Esophagus squamous epithelium (tissue), 5 donors: ENCODE measurements around the gene ZNF256. TPM values are rescaled to one million over a fixed set of nuclear protein-coding genes. Genes with fewer than 3 reads are reported as not detected.

ENCODE experiments used
- DNase-seq: peaks from one replicate; lab custom pipeline; 2025; lab: John Stamatoyannopoulos, UW
- H3K27ac ChIP-seq, 4 donors: fragments of 200-600 bp; sonication (generic); one replicate each; pipeline ENCODE4 v1.5.1; 2016 to 2019; ENCODE audit warnings: mild to moderate bottlenecking in 1 of 4
- H3K27me3 ChIP-seq, 4 donors: fragments of 200-600 bp; sonication (generic); 1 replicate in 3 of 4; 2 replicates in 1 of 4; pipeline versions ENCODE4 v1.5.1 to v1.6.0; 2017 to 2021; ENCODE audit warnings: antibody characterized with exemption in 1 of 4
- H3K36me3 ChIP-seq, 3 donors: fragments of 200-600 bp; sonication (generic); one replicate each; pipeline ENCODE4 v1.5.1; 2016 to 2019
- H3K4me1 ChIP-seq, 3 donors: fragments of 200-600 bp; sonication (generic); one replicate each; pipeline ENCODE4 v1.5.1; 2017 to 2019
- H3K4me3 ChIP-seq, 4 donors: fragments of 200-600 bp; sonication (generic); 1 replicate in 3 of 4; 2 replicates in 1 of 4; pipeline ENCODE4 v1.5.1; 2016 to 2019; ENCODE audit warnings: mild to moderate bottlenecking in 2 of 4, moderate library complexity in 1 of 4
- H3K9me3 ChIP-seq, 3 donors: fragments of 200-600 bp; sonication (generic); one replicate each; pipeline ENCODE4 v1.5.1; 2016 to 2019
- CTCF ChIP-seq, 6 experiments: fragments of 450-650 bp in 4 of 6; fragments of 200-600 bp in 2 of 6; sonication (generic) in 2 of 6; IDR thresholded peaks; one replicate each; pipeline ENCODE4 v1.5.1; 2016 to 2019; ENCODE audit warnings: antibody characterized with exemption in 6 of 6, mild to moderate bottlenecking in 4 of 6, moderate library complexity in 4 of 6
- POLR2A ChIP-seq, 4 donors: fragments of 450-650 bp; IDR thresholded peaks; one replicate each; pipeline ENCODE4 v1.6.1; 2017; ENCODE audit warnings: antibody characterized with exemption in 4 of 4, mild to moderate bottlenecking in 4 of 4, moderate library complexity in 3 of 4
- WGBS, 2 donors: methylation state at CpG; one replicate each; pipeline ENCODE4 v1.1.5; 2018; 5-methylcytosine and 5-hydroxymethylcytosine counted together
- intact Hi-C: fragments of 100-400 bp; cut with DNase I; formaldehyde crosslinking; loops from one replicate; pipeline ENCODE4 v1.15.0; 2022
- total RNA-seq, 4 donors: library from RNA; depleted of rRNA; stranded (reverse); fragments of >200 nt; gene quantifications; one replicate each; pipeline ENCODE4 v1.1.0, GENCODE V29; 2016
- donor health status: DM: yes; HTN: yes; CAD: no.

The ZNF256 gene
- 1 to 10 TPM; 1.7 to 6.3 (median 2.4) TPM for total RNA-seq

GRCh38 chr19:57947419-57948134, at the start of gene ZNF256:
Gene ZNF256 (minus strand): TSS chr19:57947706. CDS start chr19:57947474, 232 bp downstream.
- peak within 1 kb of the TSS; percentile 78 to 90 (median 87) for H3K27ac ChIP-seq
- H3K27me3 ChIP-seq, result no peaks in the 10 kb centered on the region
- 20 to 39% methylated on average over 11 to 15 of the region's 54 CpGs for WGBS, 2 donors
- peak; percentile 60 for DNase-seq
- TF ChIP-seq POLR2A (IDR thresholded peaks at IDR 0.05) (peak in 1 of 4 donors; percentile 12), CTCF (IDR thresholded peaks at IDR 0.05) (peak; percentile 40 to 82 (median 59))
- H3K4me1 ChIP-seq, result peaks cover 6 to 21% (median 9%) of the 10 kb centered on the region in 3 donors
- intact Hi-C loops, result no loop called here
- H3K9me3 ChIP-seq, result peaks cover 0 to 49% (median 23%) of the 10 kb centered on the region in 3 donors
- H3K4me3 ChIP-seq, result peak within 1 kb of the TSS; percentile 78 to 99 (median 87)
- H3K36me3 ChIP-seq, result peaks cover 2 to 29% (median 20%) of the 10 kb centered on the region in 3 donors

- 83% methylated on average over 1 of the region's 1 CpG; no CpG with 5 or more reads in 1 of the 2 donors for WGBS, 2 donors
- peaks cover 11 to 96% (median 13%) of the 10 kb centered on the region in 3 donors for H3K36me3 ChIP-seq
Measured at GRCh38 chr19:57992841-57993240, 45.3 kb upstream of the ZNF256 start.

GRCh38 chr19:57978586-57979289, 31.2 kb upstream of the ZNF256 start:
- H3K27me3 ChIP-seq, result no peaks in the 10 kb centered on the region
- DNase-seq, result no peak
- peaks cover 39 to 100% (median 97%) of the 10 kb centered on the region in 3 donors for H3K9me3 ChIP-seq
- H3K27ac ChIP-seq, result no peak overlapping the region
- intact Hi-C loops, result no loop called here
- WGBS, 2 donors, result 94 to 97% methylated on average over 3 of the region's 3 CpGs
- H3K4me1 ChIP-seq, result no peaks in the 10 kb centered on the region
- no peak overlapping the region for H3K4me3 ChIP-seq
- no peak for TF ChIP-seq POLR2A (IDR thresholded peaks at IDR 0.05)
- no peak for TF ChIP-seq CTCF (IDR thresholded peaks at IDR 0.05)
- H3K36me3 ChIP-seq, result peaks cover 27 to 87% (median 34%) of the 10 kb centered on the region in 3 donors

More at GRCh38 chr19:57992841-57993240, 45.3 kb upstream of the ZNF256 start:
- H3K4me1 ChIP-seq, result no peaks in the 10 kb centered on the region
- intact Hi-C loops, result no loop called here
- H3K27ac ChIP-seq, result no peak overlapping the region
- H3K27me3 ChIP-seq, result no peaks in the 10 kb centered on the region
- H3K4me3 ChIP-seq, result no peak overlapping the region
- H3K9me3 ChIP-seq, result peaks cover 0 to 94% (median 72%) of the 10 kb centered on the region in 3 donors
- no peak for DNase-seq
- no peak for TF ChIP-seq CTCF (IDR thresholded peaks at IDR 0.05)
- no peak for TF ChIP-seq POLR2A (IDR thresholded peaks at IDR 0.05)

GRCh38 chr19:57974434-57974833, 26.9 kb upstream of the ZNF256 start, which contains the start of gene C19orf18:
Gene C19orf18 (minus strand): TSS chr19:57974534. CDS start chr19:57974432, 102 bp downstream.
- WGBS, 2 donors, result 88 to 91% methylated on average over 4 of the region's 4 CpGs
- Histone ChIP-seq H3K9me3 (peaks cover 24 to 100% (median 87%) of the 10 kb centered on the region in 3 donors), H3K4me3 (peak within 1 kb of the TSS in 1 of 4 donors; percentile 10), H3K27me3 (no peaks in the 10 kb centered on the region), H3K4me1 (no peaks in the 10 kb centered on the region), H3K27ac (no peak within 1 kb of the TSS), H3K36me3 (peaks cover 3 to 56% (median 8%) of the 10 kb centered on the region in 3 donors)
- DNase-seq, result no peak
- intact Hi-C loops, result no loop called here
- TF ChIP-seq CTCF (IDR thresholded peaks at IDR 0.05) (no peak), POLR2A (IDR thresholded peaks at IDR 0.05) (no peak)
